Thyroid gland (tissue), 4 donors: ENCODE measurements around the gene COX5B.

ENCODE experiments used
- POLR2A ChIP-seq, 2 donors: fragments of 450-650 bp; IDR thresholded peaks; one replicate each; pipeline ENCODE4 v1.6.1; 2017; ENCODE audit warnings: antibody characterized with exemption in 2 of 2, mild to moderate bottlenecking in 2 of 2, moderate library complexity in 1 of 2
- TF ChIP-seq, protein P1 (sequence below), 6 experiments: fragments of 200-600 bp in 3 of 6; fragments of 450-650 bp in 3 of 6; sonication (generic) in 3 of 6; IDR thresholded peaks; one replicate each; pipeline ENCODE4 v1.5.1; 2016 to 2019; ENCODE audit warnings: antibody characterized with exemption in 6 of 6, mild to moderate bottlenecking in 2 of 6, inconsistent platforms in 1 of 6, moderate library complexity in 1 of 6

DNA sequence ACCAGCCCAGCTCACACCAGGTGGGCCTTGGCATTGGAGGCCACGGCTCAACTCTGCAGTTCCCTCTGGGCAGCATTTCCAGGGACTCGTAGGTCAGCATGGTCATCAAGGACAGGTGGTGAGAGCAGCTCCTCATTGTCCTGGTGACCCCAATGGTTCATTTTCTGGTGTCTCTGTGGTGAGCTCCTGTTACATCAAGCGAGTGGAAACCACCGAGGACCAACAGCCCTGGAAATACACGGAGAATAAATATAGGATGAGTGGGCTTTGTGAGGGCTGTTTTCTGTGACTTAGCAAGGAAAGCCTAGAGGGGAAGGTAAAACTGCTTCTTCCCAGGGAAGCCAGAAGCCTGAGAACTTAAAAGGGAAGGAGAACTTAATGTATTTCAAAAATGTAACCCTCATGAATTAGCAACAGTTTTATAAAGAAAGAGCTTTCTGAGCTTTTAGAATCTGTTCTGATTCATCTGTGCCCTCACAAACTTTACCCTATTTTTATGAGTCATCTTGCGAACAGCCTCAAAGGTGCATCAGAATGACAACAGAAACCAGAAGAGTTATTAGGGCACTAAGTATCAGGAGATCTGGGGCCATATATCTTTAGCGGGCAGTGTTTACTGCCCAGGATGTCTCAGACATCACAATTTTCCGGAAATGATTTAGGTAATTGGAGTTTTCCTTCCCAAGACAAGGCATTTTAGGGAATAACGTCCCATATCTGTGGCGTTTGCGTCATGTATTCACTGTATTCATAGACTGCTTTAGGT is 42.4 kb downstream of the COX5B start:
- TF ChIP-seq, protein P1, sequence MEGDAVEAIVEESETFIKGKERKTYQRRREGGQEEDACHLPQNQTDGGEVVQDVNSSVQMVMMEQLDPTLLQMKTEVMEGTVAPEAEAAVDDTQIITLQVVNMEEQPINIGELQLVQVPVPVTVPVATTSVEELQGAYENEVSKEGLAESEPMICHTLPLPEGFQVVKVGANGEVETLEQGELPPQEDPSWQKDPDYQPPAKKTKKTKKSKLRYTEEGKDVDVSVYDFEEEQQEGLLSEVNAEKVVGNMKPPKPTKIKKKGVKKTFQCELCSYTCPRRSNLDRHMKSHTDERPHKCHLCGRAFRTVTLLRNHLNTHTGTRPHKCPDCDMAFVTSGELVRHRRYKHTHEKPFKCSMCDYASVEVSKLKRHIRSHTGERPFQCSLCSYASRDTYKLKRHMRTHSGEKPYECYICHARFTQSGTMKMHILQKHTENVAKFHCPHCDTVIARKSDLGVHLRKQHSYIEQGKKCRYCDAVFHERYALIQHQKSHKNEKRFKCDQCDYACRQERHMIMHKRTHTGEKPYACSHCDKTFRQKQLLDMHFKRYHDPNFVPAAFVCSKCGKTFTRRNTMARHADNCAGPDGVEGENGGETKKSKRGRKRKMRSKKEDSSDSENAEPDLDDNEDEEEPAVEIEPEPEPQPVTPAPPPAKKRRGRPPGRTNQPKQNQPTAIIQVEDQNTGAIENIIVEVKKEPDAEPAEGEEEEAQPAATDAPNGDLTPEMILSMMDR (IDR thresholded peaks at IDR 0.05), result no peak
- no peak for TF ChIP-seq POLR2A (IDR thresholded peaks at IDR 0.05)
